IMR-90 (cell line): ENCODE data around the gene IFI30. TPM values are rescaled to one million over a fixed set of nuclear protein-coding genes. Genes with fewer than 3 reads are reported as not detected.

ENCODE experiments used
- ATAC-seq: fragments of 200-7000 bp; cut with Tn5 transposase; 2 replicates; pipeline ENCODE4 v1.9.1; 2020; ENCODE audit warnings: low read depth, mild to moderate bottlenecking, moderate library complexity
- BruUV-seq: library from RNA; stranded (reverse); fragments of 400-500 nt; replicated peaks from 2 replicates; lab custom pipeline; 2021; lab: Mats Ljungman, UMichigan
- CTCF ChIA-PET: fragments of 300-600 bp; formaldehyde crosslinking; extraction: SDS; loops from one replicate; lab custom pipeline; 2021; ENCODE audit warnings: antibody characterized with exemption; lab: Yijun Ruan, JAX
- POLR2A ChIA-PET: fragments of 300-600 bp; sonication (Branson Sonifier 250); formaldehyde crosslinking; loops from one replicate; lab custom pipeline; 2022; ENCODE audit warnings: antibody characterized with exemption; ENCODE audit not compliant: unreplicated experiment; lab: Charles Lee
- DNase-seq: peaks from one replicate; pipeline ENCODE4 v3.0.0; 2013
- H2AFZ ChIP-seq: replicated peaks from 2 replicates; pipeline ENCODE3; 2013; ENCODE audit warnings: low read length, mild to moderate bottlenecking; ENCODE audit not compliant: poor library complexity
- H2AK5ac ChIP-seq: 2 replicates; pipeline ENCODE4 v1.6.1; 2013; ENCODE audit warnings: low read depth, low read length, inconsistent platforms
- H2AK9ac ChIP-seq: replicated peaks from 2 replicates; pipeline ENCODE3; 2013; ENCODE audit warnings: mild to moderate bottlenecking, low read depth, low read length, moderate library complexity; ENCODE audit not compliant: poor library complexity
- H2BK120ac ChIP-seq: 2 replicates; pipeline ENCODE4 v1.6.1; 2013; ENCODE audit warnings: low read depth, low read length, inconsistent platforms
- H2BK15ac ChIP-seq: 3 replicates; pipeline ENCODE4 v1.6.1; 2013; ENCODE audit warnings: low read depth, low read length, inconsistent platforms
- H2BK20ac ChIP-seq: 2 replicates; pipeline ENCODE4 v1.6.1; 2013; ENCODE audit warnings: low read depth, mild to moderate bottlenecking, inconsistent platforms, low read length, moderate library complexity
- H2BK5ac ChIP-seq: 2 replicates; pipeline ENCODE4 v1.6.1; 2013; ENCODE audit warnings: mild to moderate bottlenecking, low read depth, low read length, inconsistent platforms; ENCODE audit not compliant: poor library complexity, severe bottlenecking
- H3K14ac ChIP-seq: replicated peaks from 2 replicates; pipeline ENCODE4 v1.6.1; 2013; ENCODE audit warnings: low read depth, low read length, inconsistent platforms
- H3K18ac ChIP-seq: 2 replicates; pipeline ENCODE4 v1.6.1; 2013; ENCODE audit warnings: low read depth, low read length, control low read depth
- H3K23ac ChIP-seq: 2 replicates; pipeline ENCODE4 v1.6.1; 2013; ENCODE audit warnings: low read depth, low read length, inconsistent platforms
- H3K27ac ChIP-seq: 2 replicates; pipeline ENCODE4 v1.5.1; 2013; ENCODE audit warnings: mild to moderate bottlenecking, control low read depth, low read length; ENCODE audit not compliant: insufficient read depth
- H3K27me3 ChIP-seq: 2 replicates; pipeline ENCODE4 v1.6.1; 2013; ENCODE audit warnings: low read length; ENCODE audit not compliant: control insufficient read depth, insufficient read depth
- H3K36me3 ChIP-seq: 2 replicates; pipeline ENCODE4 v1.6.1; 2013; ENCODE audit warnings: low read length, mixed read lengths; ENCODE audit not compliant: control insufficient read depth, insufficient read depth
- H3K4ac ChIP-seq: 2 replicates; pipeline ENCODE4 v1.6.1; 2013; ENCODE audit warnings: low read depth, low read length, inconsistent platforms
- H3K4me1 ChIP-seq: 2 replicates; pipeline ENCODE4 v1.6.1; 2013; ENCODE audit warnings: low read length, mixed read lengths; ENCODE audit not compliant: control insufficient read depth, insufficient read depth
- H3K4me2 ChIP-seq: 2 replicates; pipeline ENCODE4 v1.6.1; 2013; ENCODE audit warnings: low read depth, mild to moderate bottlenecking, control low read depth, low read length, moderate library complexity
- H3K4me3 ChIP-seq: 2 replicates; pipeline ENCODE4 v1.5.1; 2013; ENCODE audit warnings: low read depth, mild to moderate bottlenecking, control low read depth, low read length, moderate library complexity; ENCODE audit not compliant: insufficient read depth
- H3K56ac ChIP-seq: 2 replicates; pipeline ENCODE4 v1.6.1; 2013; ENCODE audit warnings: low read length, inconsistent platforms; ENCODE audit not compliant: insufficient read depth; ENCODE audit errors: extremely low read depth
- H3K79me1 ChIP-seq, 2 experiments: 2 replicates each; pipeline ENCODE4 v1.6.1; 2013; ENCODE audit warnings: low read length in 2 of 2, inconsistent platforms in 1 of 2, low read depth in 1 of 2
- H3K9ac ChIP-seq: 2 replicates; pipeline ENCODE4 v1.6.1; 2013; ENCODE audit warnings: low read depth, low read length, control low read depth
- H3K9me1 ChIP-seq: 2 replicates; pipeline ENCODE4 v1.6.1; 2013; ENCODE audit warnings: low read length, inconsistent platforms; ENCODE audit not compliant: insufficient read depth
- H3K9me3 ChIP-seq: 2 replicates; pipeline ENCODE4 v1.6.1; 2013; ENCODE audit warnings: low read length; ENCODE audit not compliant: control insufficient read depth, insufficient read depth
- H4K20me1 ChIP-seq: 2 replicates; pipeline ENCODE4 v1.6.1; 2013; ENCODE audit warnings: low read length, inconsistent platforms; ENCODE audit not compliant: insufficient read depth
- H4K5ac ChIP-seq: 2 replicates; pipeline ENCODE4 v1.6.1; 2013; ENCODE audit warnings: mild to moderate bottlenecking, low read depth, low read length, control low read depth
- H4K8ac ChIP-seq, 2 experiments: 2 replicates each; pipeline ENCODE4 v1.6.1; 2013; ENCODE audit warnings: low read depth in 2 of 2, low read length in 2 of 2, control low read depth in 1 of 2, inconsistent platforms in 1 of 2
- H4K91ac ChIP-seq: 2 replicates; pipeline ENCODE4 v1.6.1; 2013; ENCODE audit warnings: low read depth, low read length, inconsistent platforms; ENCODE audit not compliant: insufficient read depth
- BHLHE40 ChIP-seq: fragments of 150-350 bp; IDR thresholded peaks from 2 replicates; pipeline ENCODE4 v1.6.1; 2016; ENCODE audit warnings: mild to moderate bottlenecking, low read depth, low read length
- MAFK ChIP-seq: IDR thresholded peaks from 2 replicates; pipeline ENCODE4 v1.6.1; 2012; ENCODE audit warnings: low read depth, low read length, improper control_type of control experiment
- POLR2A ChIP-seq: IDR thresholded peaks from 2 replicates; pipeline ENCODE4 v1.6.1; 2012; ENCODE audit warnings: mild to moderate bottlenecking, low read depth, low read length
- RAD21 ChIP-seq: IDR thresholded peaks from 2 replicates; pipeline ENCODE4 v1.6.1; 2012; ENCODE audit warnings: low read length, improper control_type of control experiment
- RCOR1 ChIP-seq: IDR thresholded peaks from 2 replicates; pipeline ENCODE4 v1.6.1; 2012; ENCODE audit warnings: mild to moderate bottlenecking, low read length, improper control_type of control experiment; ENCODE audit not compliant: insufficient replicate concordance
- WGBS, 2 experiments: methylation state at CpG; one replicate each; pipeline versions ENCODE4 v1.1.5 to v1.1.7; 2013; ENCODE audit warnings: missing lambda C conversion rate in 2 of 2; ENCODE audit not compliant: insufficient read length in 1 of 2; ENCODE audit errors: extremely low coverage in 2 of 2; 5-methylcytosine and 5-hydroxymethylcytosine counted together
- dilution Hi-C: fragments of 300-500 bp; cut with HindIII; formaldehyde crosslinking; loops from one replicate; pipeline ENCODE4 v1.14.3; 2018; ENCODE audit warnings: low sequenced_read_pairs; ENCODE audit not compliant: unreplicated experiment
- in situ Hi-C: fragments of 300-500 bp; cut with MboI; formaldehyde crosslinking; loops from 3 replicates; pipeline ENCODE4 v1.14.3; 2019; ENCODE audit warnings: low sequenced_read_pairs, inconsistent platforms, mixed read lengths
- intact Hi-C: fragments of 100-400 bp; cut with micrococcal nuclease; formaldehyde crosslinking; loops from 2 replicates; pipeline ENCODE4 v1.10.0; 2022
- polyA plus RNA-seq, 3 experiments: library from polyadenylated mRNA; depleted of rRNA; stranded (reverse); fragments of >200 nt; gene quantifications; 2 replicates each; pipeline ENCODE4 v1.2.3, GENCODE V29; 2012; ENCODE audit warnings: low replicate concordance in 1 of 3
- total RNA-seq: library from RNA; depleted of rRNA; stranded (reverse); fragments of >200 nt; gene quantifications from 2 replicates; pipeline ENCODE4 v1.2.3, GENCODE V29; 2012
- TF ChIP-seq, protein P1 (sequence below): fragments of 150-350 bp; IDR thresholded peaks from 2 replicates; pipeline ENCODE4 v1.6.1; 2016; ENCODE audit warnings: low read depth, mild to moderate bottlenecking, low read length, moderate library complexity, borderline replicate concordance

The IFI30 gene
- total and polyA plus RNA-seq, 2 of the 4 experiments (the other 2 are of a cell fraction) = 2.3 TPM

DNA sequence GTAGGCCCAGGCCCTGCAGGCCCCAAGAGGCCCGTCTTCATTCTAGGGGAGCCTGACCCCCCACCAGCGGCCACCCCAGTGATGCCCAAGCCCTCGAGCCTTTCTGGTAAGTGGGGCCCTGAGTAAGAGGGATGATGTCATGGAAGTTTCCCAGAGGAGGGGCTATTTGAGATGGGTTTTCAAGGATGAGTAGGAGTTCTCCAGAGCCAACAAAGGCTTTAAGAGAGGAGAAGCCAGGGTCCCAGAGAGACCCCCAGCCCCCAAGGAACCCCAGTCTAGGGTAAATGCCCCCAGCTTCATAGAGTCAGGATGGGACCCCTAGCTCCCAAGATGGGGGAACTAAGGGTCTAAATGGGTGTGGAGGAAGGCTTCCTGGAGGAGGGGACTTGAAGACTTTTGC, 29.7 kb upstream of the IFI30 start:
- Histone ChIP-seq H3K4me2 (no peak overlapping the region), H2AK5ac (no peak overlapping the region), H2BK20ac (no peak overlapping the region), H3K9ac (no peak overlapping the region), H4K8ac (no peak overlapping the region), H3K9me1 (no peaks in the 10 kb centered on the region), H4K91ac (no peak overlapping the region), H3K56ac (no peak overlapping the region), H4K5ac (no peak overlapping the region), H2BK5ac (no peak overlapping the region), H3K4me1 (no peaks in the 10 kb centered on the region), H4K20me1 (no peaks in the 10 kb centered on the region), H2BK15ac (no peak overlapping the region), H3K27ac (no peak overlapping the region), H2BK120ac (no peak overlapping the region), H2AFZ (no peak overlapping the region), H3K4ac (no peak overlapping the region), H3K18ac (no peak overlapping the region), H3K27me3 (no peaks in the 10 kb centered on the region), H3K23ac (no peak overlapping the region), H3K9me3 (no peaks in the 10 kb centered on the region), H3K79me1 (no peaks in the 10 kb centered on the region), H2AK9ac (no peak overlapping the region), H3K14ac (no peak overlapping the region), H3K36me3 (peaks cover 46% of the 10 kb centered on the region), H3K4me3 (no peak overlapping the region)
- dilution Hi-C loops = no loop called here
- ATAC-seq (no peak), DNase-seq (no peak)
- TF ChIP-seq RAD21 = no peak
- TF ChIP-seq BHLHE40 = no peak
- no peak for TF ChIP-seq POLR2A
- TF ChIP-seq MAFK = no peak
- TF ChIP-seq RCOR1 = no peak
- TF ChIP-seq, protein P1, sequence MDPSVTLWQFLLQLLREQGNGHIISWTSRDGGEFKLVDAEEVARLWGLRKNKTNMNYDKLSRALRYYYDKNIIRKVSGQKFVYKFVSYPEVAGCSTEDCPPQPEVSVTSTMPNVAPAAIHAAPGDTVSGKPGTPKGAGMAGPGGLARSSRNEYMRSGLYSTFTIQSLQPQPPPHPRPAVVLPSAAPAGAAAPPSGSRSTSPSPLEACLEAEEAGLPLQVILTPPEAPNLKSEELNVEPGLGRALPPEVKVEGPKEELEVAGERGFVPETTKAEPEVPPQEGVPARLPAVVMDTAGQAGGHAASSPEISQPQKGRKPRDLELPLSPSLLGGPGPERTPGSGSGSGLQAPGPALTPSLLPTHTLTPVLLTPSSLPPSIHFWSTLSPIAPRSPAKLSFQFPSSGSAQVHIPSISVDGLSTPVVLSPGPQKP = no peak
- CTCF ChIA-PET = no interaction called here
- in situ Hi-C loops = no loop called here
- POLR2A ChIA-PET = no interaction called here
- WGBS, 2 experiments = no CpG with 5 or more reads among the region's 3 CpGs
- BruUV-seq = no TSS peak
- intact Hi-C loops = no loop called here
